Mononuclear cell (primary cell): ENCODE results near the gene NDE1. TPM values are rescaled to one million over a fixed set of nuclear protein-coding genes. Genes with fewer than 3 reads are reported as not detected.

Source experiments
- H3K27me3 ChIP-seq: 2 replicates; pipeline ENCODE4 v1.6.0; 2011; ENCODE audit warnings: low read length, control low read depth; ENCODE audit not compliant: insufficient read depth
- H3K4me1 ChIP-seq: 2 replicates; pipeline ENCODE4 v1.5.1; 2011; ENCODE audit warnings: mild to moderate bottlenecking, low read length, control low read depth; ENCODE audit not compliant: insufficient read depth
- H3K4me3 ChIP-seq: 2 replicates; pipeline ENCODE4 v1.5.1; 2011; ENCODE audit warnings: mild to moderate bottlenecking, low read length, moderate library complexity
- H3K9me3 ChIP-seq: 2 replicates; pipeline ENCODE4 v1.5.1; 2011; ENCODE audit warnings: low read depth, mild to moderate bottlenecking, control low read depth, low read length
- total RNA-seq: library from RNA; depleted of rRNA; stranded (reverse); fragments of >200 nt; gene quantifications from one replicate; pipeline ENCODE4 v1.2.3, GENCODE V29; 2012

NDE1 gene
- total RNA-seq, 1 donor: 87.3 TPM

GRCh38 chr16:15765880-15766279 is 115.8 kb downstream of the NDE1 start:
- no peak overlapping the region for H3K4me3 ChIP-seq
- no peaks in the 10 kb centered on the region for H3K4me1 ChIP-seq
- no peaks in the 10 kb centered on the region for H3K27me3 ChIP-seq
- H3K9me3 ChIP-seq: no peaks in the 10 kb centered on the region

GRCh38 chr16:15766918-15767317 is 116.9 kb downstream of the NDE1 start:
- H3K27me3 ChIP-seq: no peaks in the 10 kb centered on the region
- no peaks in the 10 kb centered on the region for H3K4me1 ChIP-seq
- H3K9me3 ChIP-seq: no peaks in the 10 kb centered on the region
- no peak overlapping the region for H3K4me3 ChIP-seq

GRCh38 chr16:15768201-15768600 is 118.2 kb downstream of the NDE1 start:
- Histone ChIP-seq H3K4me1 (no peaks in the 10 kb centered on the region), H3K4me3 (no peak overlapping the region), H3K27me3 (no peaks in the 10 kb centered on the region), H3K9me3 (no peaks in the 10 kb centered on the region)

- Histone ChIP-seq H3K4me1 (no peaks in the 10 kb centered on the region), H3K9me3 (no peaks in the 10 kb centered on the region), H3K4me3 (no peak overlapping the region), H3K27me3 (no peaks in the 10 kb centered on the region)
These were observed 119.2 kb downstream of the NDE1 start for GRCh38 chr16:15769239-15769638.

- Histone ChIP-seq H3K27me3 (no peaks in the 10 kb centered on the region), H3K9me3 (no peaks in the 10 kb centered on the region), H3K4me3 (no peak overlapping the region), H3K4me1 (no peaks in the 10 kb centered on the region)
These were observed 120.1 kb downstream of the NDE1 start for GRCh38 chr16:15770107-15770506.

GRCh38 chr16:15770512-15770911 is 120.5 kb downstream of the NDE1 start:
- H3K4me3 ChIP-seq: no peak overlapping the region
- no peaks in the 10 kb centered on the region for H3K4me1 ChIP-seq
- no peaks in the 10 kb centered on the region for H3K9me3 ChIP-seq
- no peaks in the 10 kb centered on the region for H3K27me3 ChIP-seq

GRCh38 chr16:15771694-15772093 is 121.6 kb downstream of the NDE1 start:
- Histone ChIP-seq H3K4me1 (no peaks in the 10 kb centered on the region), H3K4me3 (no peak overlapping the region), H3K9me3 (no peaks in the 10 kb centered on the region), H3K27me3 (no peaks in the 10 kb centered on the region)

- H3K9me3 ChIP-seq: no peaks in the 10 kb centered on the region
- H3K27me3 ChIP-seq: no peaks in the 10 kb centered on the region
- no peak overlapping the region for H3K4me3 ChIP-seq
- H3K4me1 ChIP-seq: no peaks in the 10 kb centered on the region
These were observed 122.7 kb downstream of the NDE1 start for GRCh38 chr16:15772579-15773293.

GRCh38 chr16:15773968-15774367 is 123.9 kb downstream of the NDE1 start:
- Histone ChIP-seq H3K4me3 (no peak overlapping the region), H3K4me1 (no peaks in the 10 kb centered on the region), H3K9me3 (no peaks in the 10 kb centered on the region), H3K27me3 (no peaks in the 10 kb centered on the region)

- Histone ChIP-seq H3K27me3 (no peaks in the 10 kb centered on the region), H3K9me3 (no peaks in the 10 kb centered on the region), H3K4me1 (no peaks in the 10 kb centered on the region), H3K4me3 (no peak overlapping the region)
These were observed 125.2 kb downstream of the NDE1 start for GRCh38 chr16:15775209-15775608.

- Histone ChIP-seq H3K27me3 (no peaks in the 10 kb centered on the region), H3K9me3 (no peaks in the 10 kb centered on the region), H3K4me3 (no peak overlapping the region), H3K4me1 (no peaks in the 10 kb centered on the region)
These were observed 125.7 kb downstream of the NDE1 start for GRCh38 chr16:15775663-15776304.

Other genes starting within 250 kb of the NDE1 start
- 2.7 TPM for gene BMERB1, start 215.7 kb upstream of the NDE1 start, total RNA-seq
- gene MARF1, start 7.1 kb upstream of the NDE1 start, total RNA-seq: 60.8 TPM
- gene MYH11, start 206.8 kb downstream of the NDE1 start, total RNA-seq: 0.10 TPM
- gene CEP20, start 238.4 kb downstream of the NDE1 start, total RNA-seq: 24.5 TPM